Thoracic aorta (tissue), 2 donors: Measurements from ENCODE around the gene INPP4A. TPM values are rescaled to one million over a fixed set of nuclear protein-coding genes. Genes with fewer than 3 reads are reported as not detected.

Source experiments
- ATAC-seq: fragments of 150-250 bp; one replicate; pipeline ENCODE4 v1.8.0; 2017; ENCODE audit warnings: low read depth; ENCODE audit not compliant: insufficient number of reproducible peaks, low FRiP score
- DNase-seq: peaks from one replicate; pipeline ENCODE4 v3.0.0-alpha.2; 2020; ENCODE audit warnings: low spot score
- H3K27ac ChIP-seq, 2 donors: fragments of 200-600 bp; sonication (generic); 1 replicate in 1 of 2; 2 replicates in 1 of 2; pipeline ENCODE4 v1.5.1; 2016; ENCODE audit warnings: mild to moderate bottlenecking in 2 of 2, moderate library complexity in 2 of 2
- H3K27me3 ChIP-seq: fragments of 200-600 bp; sonication (generic); replicated peaks from 2 replicates; pipeline ENCODE4 v1.6.0; 2016; ENCODE audit warnings: mild to moderate bottlenecking; ENCODE audit not compliant: insufficient read depth
- H3K36me3 ChIP-seq: fragments of 200-600 bp; sonication (generic); one replicate; pipeline ENCODE4 v1.5.1; 2016
- H3K4me1 ChIP-seq, 2 donors: fragments of 200-600 bp; sonication (generic); 1 replicate in 1 of 2; 2 replicates in 1 of 2; pipeline versions ENCODE4 v1.5.1 to v1.6.0; 2016; ENCODE audit warnings: low read depth in 2 of 2, mild to moderate bottlenecking in 1 of 2; ENCODE audit not compliant: control insufficient read depth in 1 of 2
- H3K4me3 ChIP-seq: fragments of 200-600 bp; sonication (generic); 2 replicates; pipeline ENCODE4 v1.5.1; 2016; ENCODE audit warnings: mild to moderate bottlenecking
- H3K9me3 ChIP-seq: fragments of 200-600 bp; sonication (generic); 2 replicates; pipeline ENCODE4 v1.5.1; 2016
- CTCF ChIP-seq: fragments of 200-600 bp; sonication (generic); IDR thresholded peaks from one replicate; pipeline ENCODE4 v1.5.1; 2019; ENCODE audit warnings: antibody characterized with exemption
- total RNA-seq, 2 donors: library from RNA; depleted of rRNA; stranded (reverse); fragments of >200 nt; gene quantifications; one replicate each; pipeline versions ENCODE4 v1.1.0 to v1.2.3, GENCODE V29; 2016

INPP4A gene
- total RNA-seq, 2 donors from 2014 or later = 29.4 to 40.6 TPM

- Histone ChIP-seq H3K4me1 (peaks cover 15 to 27% of the 10 kb centered on the region in 2 donors), H3K9me3 (no peaks in the 10 kb centered on the region), H3K27me3 (no peaks in the 10 kb centered on the region), H3K36me3 (no peaks in the 10 kb centered on the region), H3K27ac (no peak overlapping the region), H3K4me3 (no peak overlapping the region)
- no peak for ATAC-seq
- DNase-seq = no peak
- TF ChIP-seq CTCF = no peak
These were observed 33.5 kb downstream of the INPP4A start for GRCh38 chr2:98478088-98478551.

GRCh38 chr2:98478907-98479306 lies 34.2 kb downstream of the INPP4A start:
- Histone ChIP-seq H3K27ac (no peak overlapping the region), H3K4me1 (peaks cover 15 to 27% of the 10 kb centered on the region in 2 donors), H3K4me3 (no peak overlapping the region), H3K27me3 (no peaks in the 10 kb centered on the region), H3K36me3 (no peaks in the 10 kb centered on the region), H3K9me3 (no peaks in the 10 kb centered on the region)
- no peak for ATAC-seq
- TF ChIP-seq CTCF = no peak
- DNase-seq = no peak

GRCh38 chr2:98479371-98479770 lies 34.7 kb downstream of the INPP4A start:
- Histone ChIP-seq H3K9me3 (no peaks in the 10 kb centered on the region), H3K27me3 (no peaks in the 10 kb centered on the region), H3K27ac (no peak overlapping the region), H3K36me3 (no peaks in the 10 kb centered on the region), H3K4me3 (no peak overlapping the region), H3K4me1 (peaks cover 15 to 27% of the 10 kb centered on the region in 2 donors)
- no peak for ATAC-seq
- TF ChIP-seq CTCF = no peak
- DNase-seq = no peak

- Histone ChIP-seq H3K9me3 (no peaks in the 10 kb centered on the region), H3K4me1 (peaks cover 15 to 27% of the 10 kb centered on the region in 2 donors), H3K27ac (no peak overlapping the region), H3K27me3 (no peaks in the 10 kb centered on the region), H3K36me3 (no peaks in the 10 kb centered on the region), H3K4me3 (no peak overlapping the region)
- TF ChIP-seq CTCF = no peak
- ATAC-seq = no peak
- no peak for DNase-seq
These were observed 35.4 kb downstream of the INPP4A start for GRCh38 chr2:98479959-98480524.

- Histone ChIP-seq H3K27me3 (no peaks in the 10 kb centered on the region), H3K9me3 (no peaks in the 10 kb centered on the region), H3K4me1 (peaks cover 15 to 27% of the 10 kb centered on the region in 2 donors), H3K36me3 (no peaks in the 10 kb centered on the region), H3K4me3 (no peak overlapping the region), H3K27ac (no peak overlapping the region)
- TF ChIP-seq CTCF = no peak
- no peak for ATAC-seq
- DNase-seq = no peak
These were observed 35.9 kb downstream of the INPP4A start for GRCh38 chr2:98480598-98480997.
